ENCODE data around the gene RFXANK.
"Not testable (repeated sequence)": the region's sequence is repeated elsewhere in the genome, so short reads cannot be mapped to it uniquely, and the experiment has no call there.

The RFXANK gene

DNA sequence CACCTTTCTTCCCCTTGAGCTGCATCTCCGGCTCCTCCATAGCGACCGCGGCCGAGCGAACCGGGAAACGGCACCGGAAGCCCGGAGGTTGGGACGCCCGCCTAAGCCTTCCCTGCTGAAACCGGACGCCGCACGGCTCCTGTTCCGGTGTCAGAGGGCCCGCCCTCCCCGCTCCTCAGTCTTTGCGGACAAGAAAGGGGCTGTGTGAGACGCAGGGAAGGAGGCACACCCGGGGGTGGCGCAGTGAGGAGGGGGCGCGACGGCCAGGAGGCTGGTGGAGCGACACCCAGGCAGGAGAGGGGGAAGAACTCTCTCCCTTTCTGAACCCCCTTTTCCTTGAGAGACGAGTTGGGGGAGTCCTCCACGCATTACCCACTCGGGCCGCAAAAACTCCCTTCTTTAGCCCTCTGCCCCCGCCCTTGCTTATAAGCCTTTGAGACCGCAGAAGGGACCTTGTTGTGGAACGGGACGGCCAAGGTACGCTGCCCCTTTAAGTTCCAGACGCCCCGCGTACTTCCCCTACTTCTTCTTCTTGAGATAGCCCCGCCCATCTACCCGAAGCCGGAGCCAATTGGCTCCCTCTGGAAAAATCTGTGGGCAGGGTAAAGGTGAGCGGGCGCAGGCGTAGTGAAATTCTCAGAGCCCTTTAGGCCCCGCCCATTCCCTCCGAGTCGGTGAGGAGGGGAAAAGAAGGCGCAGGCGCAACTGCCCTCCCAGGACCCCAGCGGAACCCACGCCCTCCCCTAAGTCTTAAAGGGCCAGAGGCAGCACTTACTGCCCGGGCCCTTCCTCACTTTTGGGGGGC is at the start of gene RFXANK, which contains the start of gene BORCS8:
Gene RFXANK, plus strand, starts transcription at position 181 of the 805 bp plus-strand sequence. CDS start 1,689 bp downstream, outside the sequence.
Gene BORCS8, minus strand, starts transcription at position 75 of the 805 bp plus-strand sequence. Its CDS starts 35 bp downstream, at position 40.
- DNase-seq (ENCODE audit: low read depth): peak; percentile 97
- no peak for TF ChIP-seq CTCF (IDR thresholded peaks at IDR 0.05; ENCODE audit: low read depth, low read length, missing control alignments)
- peak within 1 kb of the TSS; percentile 99 for H3K4me3 ChIP-seq (ENCODE audit: low read depth, low read length)

- no peak overlapping the region for H3K4me3 ChIP-seq (ENCODE audit: low read depth, low read length)
- TF ChIP-seq CTCF (IDR thresholded peaks at IDR 0.05; ENCODE audit: low read depth, low read length, missing control alignments): no peak
- no peak for DNase-seq (ENCODE audit: low read depth)
These were observed 49.7 kb upstream of the RFXANK start for GRCh38 chr19:19142347-19142746.

DNA sequence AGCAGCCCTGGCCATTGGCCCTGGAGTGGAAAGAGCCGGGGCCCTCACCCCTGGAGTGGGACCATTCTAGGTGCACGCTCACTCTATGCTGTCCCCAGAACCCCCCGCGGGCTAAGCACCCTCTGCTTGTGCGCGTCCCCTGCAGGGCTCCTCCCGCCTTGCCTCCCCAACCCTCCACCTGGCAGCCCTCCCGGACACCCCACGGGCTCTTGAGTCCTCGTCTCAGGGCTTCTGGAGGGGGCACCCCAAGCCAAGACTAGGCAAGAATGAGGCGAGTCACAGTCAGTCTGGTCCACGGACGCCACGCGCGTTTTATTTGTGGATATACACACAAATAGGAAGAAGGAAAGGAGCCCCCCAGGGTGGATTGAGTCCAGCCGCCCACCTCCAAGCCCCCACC is 46.8 kb upstream of the RFXANK start:
- no peak overlapping the region for H3K4me3 ChIP-seq (ENCODE audit: low read depth, low read length)
- DNase-seq (ENCODE audit: low read depth): no peak
- TF ChIP-seq CTCF (IDR thresholded peaks at IDR 0.05; ENCODE audit: low read depth, low read length, missing control alignments): no peak

- peak; percentile 96 for TF ChIP-seq CTCF (IDR thresholded peaks at IDR 0.05; ENCODE audit: low read depth, low read length, missing control alignments)
- DNase-seq (ENCODE audit: low read depth): no peak
- no peak overlapping the region for H3K4me3 ChIP-seq (ENCODE audit: low read depth, low read length)
These were observed 46.1 kb upstream of the RFXANK start for GRCh38 chr19:19145684-19146608.

DNA sequence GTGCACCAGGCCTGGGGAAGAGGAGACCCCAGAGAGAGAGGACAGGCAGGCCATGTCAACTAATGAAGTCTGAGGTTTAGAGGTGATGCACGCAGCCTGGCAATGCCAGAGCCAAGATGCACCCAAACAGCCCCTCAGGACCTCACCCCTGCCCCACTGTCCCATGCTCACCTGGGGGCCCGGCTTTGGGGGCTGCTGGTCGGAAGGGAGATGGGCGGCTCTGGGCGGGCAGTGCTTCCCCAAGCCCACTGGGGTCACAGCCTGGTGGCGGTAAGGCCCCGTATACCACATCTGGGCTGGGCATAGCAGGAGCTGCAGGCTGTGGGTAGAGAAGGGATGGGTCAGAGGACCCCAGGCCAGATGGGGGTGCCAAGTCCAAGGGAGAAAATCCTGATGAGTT is 45.2 kb upstream of the RFXANK start:
- no peak overlapping the region for H3K4me3 ChIP-seq (ENCODE audit: low read depth, low read length)
- TF ChIP-seq CTCF (IDR thresholded peaks at IDR 0.05; ENCODE audit: low read depth, low read length, missing control alignments): no peak
- DNase-seq (ENCODE audit: low read depth): no peak

- no peak overlapping the region for H3K4me3 ChIP-seq (ENCODE audit: low read depth, low read length)
- TF ChIP-seq CTCF (IDR thresholded peaks at IDR 0.05; ENCODE audit: low read depth, low read length, missing control alignments): no peak
- no peak for DNase-seq (ENCODE audit: low read depth)
These were observed 44.7 kb upstream of the RFXANK start for GRCh38 chr19:19147344-19147743.

DNA sequence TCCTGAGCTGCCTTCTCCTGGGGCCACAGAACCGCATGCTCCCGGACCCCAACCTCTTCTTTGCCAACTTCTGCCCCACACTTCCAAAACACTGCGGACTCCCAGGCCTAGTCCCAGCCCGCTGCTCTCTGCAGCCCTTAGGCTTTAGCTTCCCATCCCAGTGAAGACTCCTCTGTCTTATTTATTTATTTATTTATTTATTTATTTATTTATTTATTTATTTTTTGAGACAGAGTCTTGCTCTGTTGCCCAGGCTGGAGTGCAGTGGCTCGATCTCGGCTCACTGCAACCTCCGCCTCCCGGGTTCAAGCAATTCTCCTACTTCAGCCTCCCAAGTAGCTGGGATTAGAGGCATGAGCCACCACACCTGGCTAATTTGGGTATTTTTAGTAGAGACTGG is 43.6 kb upstream of the RFXANK start:
- DNase-seq (ENCODE audit: low read depth); H3K4me3 ChIP-seq (ENCODE audit: low read depth, low read length): not testable (repeated sequence)

All from GM12864 (cell line).